Measurements from ENCODE around the gene MGLL. TPM values are rescaled to one million over a fixed set of nuclear protein-coding genes. Genes with fewer than 3 reads are reported as not detected.

The MGLL gene
- total RNA-seq, 4 donors from 2014 or later = 37.9 to 54.3 (median 45.2) TPM

GRCh38 chr3:127711021-127711695 lies 111.2 kb downstream of the MGLL start:
- WGBS = 85% methylated on average over 14 of the region's 14 CpGs
- Histone ChIP-seq H3K27me3 (no peaks in the 10 kb centered on the region), H3K4me1 (peaks cover 12% of the 10 kb centered on the region), H3K27ac (no peak overlapping the region), H3K9me3 (no peaks in the 10 kb centered on the region), H3K36me3 (peaks cover 3% of the 10 kb centered on the region), H3K4me3 (no peak overlapping the region)
- no peak for TF ChIP-seq EP300 (IDR thresholded peaks at IDR 0.05)
- no peak for TF ChIP-seq POLR2AphosphoS5 (IDR thresholded peaks at IDR 0.05)
- no peak for TF ChIP-seq CTCF (IDR thresholded peaks at IDR 0.05)
- no peak for TF ChIP-seq POLR2A (IDR thresholded peaks at IDR 0.05)
- peak in 1 of 2 donors; percentile 36 for DNase-seq (ENCODE audit: low spot score in 2 of 2)

- Histone ChIP-seq H3K27ac (no peak overlapping the region), H3K36me3 (peaks cover 3% of the 10 kb centered on the region), H3K9me3 (no peaks in the 10 kb centered on the region), H3K4me1 (peaks cover 6% of the 10 kb centered on the region), H3K4me3 (no peak overlapping the region), H3K27me3 (no peaks in the 10 kb centered on the region)
- DNase-seq (ENCODE audit: low spot score in 2 of 2) = peak; percentile 31 to 53
- no peak for TF ChIP-seq EP300 (IDR thresholded peaks at IDR 0.05)
- no peak for TF ChIP-seq POLR2AphosphoS5 (IDR thresholded peaks at IDR 0.05)
- TF ChIP-seq POLR2A (IDR thresholded peaks at IDR 0.05) = no peak
- TF ChIP-seq CTCF (IDR thresholded peaks at IDR 0.05) = no peak
- 76% methylated on average over 18 of the region's 18 CpGs for WGBS
These were observed 112.0 kb downstream of the MGLL start for GRCh38 chr3:127710155-127710941.

DNA sequence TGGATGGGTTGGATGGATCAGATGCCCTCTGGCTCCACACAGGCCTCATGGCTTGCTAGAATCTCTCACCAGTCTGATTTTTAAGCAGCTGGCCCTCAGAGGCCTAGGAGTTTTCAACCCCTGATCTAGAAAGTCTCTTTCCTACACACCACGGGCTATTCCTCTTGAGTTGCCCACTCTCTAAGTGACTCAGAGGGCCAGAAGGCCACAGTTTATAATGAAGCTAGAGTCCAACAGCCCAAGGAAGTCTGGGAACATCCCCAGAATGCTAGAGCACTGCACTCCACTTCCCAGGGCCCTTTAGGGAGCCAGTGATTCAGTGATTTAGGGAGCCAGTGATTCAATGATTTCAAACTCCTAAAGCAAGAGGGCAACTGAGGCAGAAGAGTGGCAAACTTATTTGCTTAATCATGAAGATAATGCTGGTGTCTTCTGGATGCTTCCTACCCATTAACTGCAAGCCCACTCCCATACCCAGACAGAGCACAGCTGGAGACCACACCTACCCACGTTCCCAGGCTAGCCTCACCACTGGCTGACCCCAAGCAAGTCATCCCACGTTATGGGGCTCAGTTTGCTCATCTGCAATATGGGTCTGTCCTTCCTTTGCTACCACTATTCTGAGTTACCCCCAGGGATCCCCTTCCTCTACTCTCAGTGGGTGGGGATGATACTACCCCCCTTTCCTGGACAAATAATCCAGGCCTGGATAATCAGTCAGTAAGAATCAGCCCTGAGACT lies 112.8 kb downstream of the MGLL start:
- H3K36me3 ChIP-seq = peaks cover 3% of the 10 kb centered on the region
- H3K9me3 ChIP-seq = no peaks in the 10 kb centered on the region
- WGBS = 77% methylated on average over 3 of the region's 3 CpGs
- H3K27ac ChIP-seq = no peak overlapping the region
- H3K27me3 ChIP-seq = no peaks in the 10 kb centered on the region
- DNase-seq (ENCODE audit: low spot score in 2 of 2) = peak in 1 of 2 donors; percentile 19
- peaks cover 6% of the 10 kb centered on the region for H3K4me1 ChIP-seq
- H3K4me3 ChIP-seq = no peak overlapping the region
- no peak for TF ChIP-seq POLR2A (IDR thresholded peaks at IDR 0.05)
- no peak for TF ChIP-seq EP300 (IDR thresholded peaks at IDR 0.05)
- TF ChIP-seq CTCF (IDR thresholded peaks at IDR 0.05) = no peak
- TF ChIP-seq POLR2AphosphoS5 (IDR thresholded peaks at IDR 0.05) = no peak

DNA sequence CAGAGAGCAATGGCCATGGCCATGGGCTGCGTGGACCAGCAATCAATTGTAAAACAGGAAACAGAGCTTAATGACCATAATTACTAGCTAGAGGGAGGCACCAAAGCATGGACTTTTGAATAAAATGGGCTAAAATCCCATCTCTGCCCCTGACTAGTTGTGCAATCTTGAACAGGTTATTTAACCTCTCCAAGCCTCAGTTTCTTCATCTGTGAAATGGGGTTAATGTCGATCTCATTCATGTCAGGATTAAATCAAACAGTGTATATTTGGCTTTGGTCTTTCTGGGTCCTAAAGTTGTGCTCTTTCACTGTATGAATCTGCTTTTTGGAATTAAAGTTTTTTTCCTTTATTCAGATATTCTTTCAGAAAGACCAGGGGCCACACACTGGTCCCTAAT lies 113.5 kb downstream of the MGLL start:
- TF ChIP-seq POLR2AphosphoS5 (IDR thresholded peaks at IDR 0.05) (no peak), CTCF (IDR thresholded peaks at IDR 0.05) (no peak), POLR2A (IDR thresholded peaks at IDR 0.05) (no peak), EP300 (IDR thresholded peaks at IDR 0.05) (no peak)
- H3K27me3 ChIP-seq = no peaks in the 10 kb centered on the region
- peaks cover 6% of the 10 kb centered on the region for H3K4me1 ChIP-seq
- no peak overlapping the region for H3K27ac ChIP-seq
- H3K4me3 ChIP-seq = no peak overlapping the region
- no peaks in the 10 kb centered on the region for H3K9me3 ChIP-seq
- H3K36me3 ChIP-seq = peaks cover 3% of the 10 kb centered on the region
- 67% methylated on average over 2 of the region's 2 CpGs for WGBS
- no peak for DNase-seq (ENCODE audit: low spot score in 2 of 2)

All from suprapubic skin (tissue), 4 donors.